Epithelial cell of prostate (primary cell): ENCODE results near the gene TTK.

Source experiments
- DNase-seq: peaks from one replicate; pipeline ENCODE4 v3.0.0-alpha.2; 2011; ENCODE audit warnings: low read depth, low spot score
- H3K27ac ChIP-seq: fragments of 450-650 bp; 2 replicates; pipeline ENCODE4 v1.5.1; 2017; ENCODE audit warnings: mild to moderate bottlenecking

The TTK gene

GRCh38 chr6:80004173-80005072, at the start of gene TTK:
Gene TTK (plus strand): TSS chr6:80004649. CDS start chr6:80005844, 1,195 bp downstream.
- peak within 1 kb of the TSS; percentile 73 for H3K27ac ChIP-seq
- peak; percentile 84 for DNase-seq

GRCh38 chr6:79954849-79955248, 49.6 kb upstream of the TTK start:
- H3K27ac ChIP-seq = no peak overlapping the region
- no peak for DNase-seq

- H3K27ac ChIP-seq = no peak overlapping the region
- DNase-seq = no peak
Observed at GRCh38 chr6:79964607-79965081, 39.8 kb upstream of the TTK start.

- no peak for DNase-seq
- no peak overlapping the region for H3K27ac ChIP-seq
Observed at GRCh38 chr6:79967178-79967577, 37.3 kb upstream of the TTK start.

GRCh38 chr6:79969784-79970183, 34.7 kb upstream of the TTK start:
- H3K27ac ChIP-seq = no peak overlapping the region
- DNase-seq = no peak

- no peak for DNase-seq
- H3K27ac ChIP-seq = no peak overlapping the region
Observed at GRCh38 chr6:79971193-79971592, 33.3 kb upstream of the TTK start.

GRCh38 chr6:79981652-79982051, 22.8 kb upstream of the TTK start:
- no peak overlapping the region for H3K27ac ChIP-seq
- DNase-seq = no peak

- H3K27ac ChIP-seq = no peak overlapping the region
- peak; percentile 50 for DNase-seq
Observed at GRCh38 chr6:79984261-79984660, 20.2 kb upstream of the TTK start.

- no peak for DNase-seq
- H3K27ac ChIP-seq = no peak overlapping the region
Observed at GRCh38 chr6:79985128-79985527, 19.3 kb upstream of the TTK start.

GRCh38 chr6:79989641-79990040, 14.8 kb upstream of the TTK start:
- no peak overlapping the region for H3K27ac ChIP-seq
- DNase-seq = no peak

GRCh38 chr6:79993012-79993910, 11.2 kb upstream of the TTK start:
- no peak for DNase-seq
- H3K27ac ChIP-seq = no peak overlapping the region

GRCh38 chr6:79993911-79994309, 10.5 kb upstream of the TTK start:
- no peak overlapping the region for H3K27ac ChIP-seq
- no peak for DNase-seq

GRCh38 chr6:79997728-79998127, 6.7 kb upstream of the TTK start:
- no peak for DNase-seq
- no peak overlapping the region for H3K27ac ChIP-seq

GRCh38 chr6:80001337-80001736, 3.1 kb upstream of the TTK start:
- no peak overlapping the region for H3K27ac ChIP-seq
- DNase-seq = no peak

- H3K27ac ChIP-seq = peak overlapping the region; percentile 73
- DNase-seq = no peak
Observed at GRCh38 chr6:80003826-80004172, 650 bp upstream of the TTK start.

- H3K27ac ChIP-seq = no peak overlapping the region
- no peak for DNase-seq
Observed at GRCh38 chr6:80005406-80005805, 957 bp downstream of the TTK start.

- no peak for DNase-seq
- no peak overlapping the region for H3K27ac ChIP-seq
Observed at GRCh38 chr6:80006541-80006940, 2.1 kb downstream of the TTK start.

GRCh38 chr6:80009531-80009930, 5.1 kb downstream of the TTK start:
- H3K27ac ChIP-seq = no peak overlapping the region
- no peak for DNase-seq

GRCh38 chr6:80010288-80010687, 5.8 kb downstream of the TTK start:
- H3K27ac ChIP-seq = no peak overlapping the region
- no peak for DNase-seq

- no peak for DNase-seq
- H3K27ac ChIP-seq = no peak overlapping the region
Observed at GRCh38 chr6:80015839-80016435, 11.5 kb downstream of the TTK start.
